Suprapubic skin (tissue), 4 donors: ENCODE measurements around the gene SLC16A11.

Source experiments
- EP300 ChIP-seq: sonication (generic); formaldehyde crosslinking; IDR thresholded peaks from one replicate; pipeline ENCODE4 v1.6.1; 2017; ENCODE audit warnings: antibody characterized with exemption
- POLR2A ChIP-seq, 2 donors: fragments of 450-650 bp; IDR thresholded peaks; one replicate each; pipeline ENCODE4 v1.6.1; 2017; ENCODE audit warnings: antibody characterized with exemption in 2 of 2, mild to moderate bottlenecking in 2 of 2, moderate library complexity in 2 of 2
- POLR2AphosphoS5 ChIP-seq, 3 donors: sonication (generic); formaldehyde crosslinking; IDR thresholded peaks; one replicate each; pipeline ENCODE4 v1.6.1; 2017; ENCODE audit warnings: antibody characterized with exemption in 3 of 3
- TF ChIP-seq, protein P1 (sequence below), 2 donors: fragments of 200-600 bp in 1 of 2; fragments of 450-650 bp in 1 of 2; sonication (generic) in 1 of 2; IDR thresholded peaks; one replicate each; pipeline ENCODE4 v1.5.1; 2016 to 2019; ENCODE audit warnings: antibody characterized with exemption in 2 of 2, mild to moderate bottlenecking in 1 of 2, moderate library complexity in 1 of 2

DNA sequence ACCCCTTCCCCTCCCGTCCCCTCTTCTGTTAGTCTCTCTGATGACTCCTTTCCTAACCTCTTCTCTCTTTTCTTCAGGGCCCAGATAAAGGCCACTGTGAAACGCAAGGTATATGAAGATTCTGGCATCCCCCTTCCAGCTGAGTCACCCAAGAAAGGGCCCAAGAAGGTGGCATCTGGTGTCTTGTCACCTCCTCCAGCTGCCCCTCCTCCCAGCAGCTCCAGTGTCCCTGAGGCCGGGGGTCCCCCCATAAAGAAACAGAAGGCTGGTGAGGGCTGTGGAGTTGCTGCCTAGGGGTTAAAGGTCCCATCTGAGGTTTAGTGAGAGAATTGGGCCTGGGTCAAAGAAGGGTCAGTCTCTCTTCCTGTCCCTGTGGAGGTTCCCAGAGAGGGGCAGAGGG, 27.5 kb downstream of the SLC16A11 start:
- TF ChIP-seq, protein P1, sequence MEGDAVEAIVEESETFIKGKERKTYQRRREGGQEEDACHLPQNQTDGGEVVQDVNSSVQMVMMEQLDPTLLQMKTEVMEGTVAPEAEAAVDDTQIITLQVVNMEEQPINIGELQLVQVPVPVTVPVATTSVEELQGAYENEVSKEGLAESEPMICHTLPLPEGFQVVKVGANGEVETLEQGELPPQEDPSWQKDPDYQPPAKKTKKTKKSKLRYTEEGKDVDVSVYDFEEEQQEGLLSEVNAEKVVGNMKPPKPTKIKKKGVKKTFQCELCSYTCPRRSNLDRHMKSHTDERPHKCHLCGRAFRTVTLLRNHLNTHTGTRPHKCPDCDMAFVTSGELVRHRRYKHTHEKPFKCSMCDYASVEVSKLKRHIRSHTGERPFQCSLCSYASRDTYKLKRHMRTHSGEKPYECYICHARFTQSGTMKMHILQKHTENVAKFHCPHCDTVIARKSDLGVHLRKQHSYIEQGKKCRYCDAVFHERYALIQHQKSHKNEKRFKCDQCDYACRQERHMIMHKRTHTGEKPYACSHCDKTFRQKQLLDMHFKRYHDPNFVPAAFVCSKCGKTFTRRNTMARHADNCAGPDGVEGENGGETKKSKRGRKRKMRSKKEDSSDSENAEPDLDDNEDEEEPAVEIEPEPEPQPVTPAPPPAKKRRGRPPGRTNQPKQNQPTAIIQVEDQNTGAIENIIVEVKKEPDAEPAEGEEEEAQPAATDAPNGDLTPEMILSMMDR (IDR thresholded peaks at IDR 0.05), result no peak
- TF ChIP-seq POLR2AphosphoS5 (IDR thresholded peaks at IDR 0.05) (no peak), POLR2A (IDR thresholded peaks at IDR 0.05) (no peak), EP300 (no peak)
